ENCODE results near the gene BRSK2.
"Not testable (repeated sequence)": the region's sequence is repeated elsewhere in the genome, so short reads cannot be mapped to it uniquely, and the experiment has no call there.

Gene BRSK2

GRCh38 chr11:1410366-1411291 lies 20.9 kb downstream of the BRSK2 start:
- Histone ChIP-seq H3K36me3 (ENCODE audit: control insufficient read depth, insufficient read depth, low read length) (peaks cover 3% of the 10 kb centered on the region; the same call in 1 of the 2 replicates), H3K27me3 (ENCODE audit: control insufficient read depth, insufficient read depth, low read length) (no peaks in the 10 kb centered on the region), H3K4me3 (ENCODE audit: low read length) (no peak overlapping the region), H3K9me3 (ENCODE audit: control insufficient read depth, insufficient read depth, low read length) (peaks cover 8% of the 10 kb centered on the region), H3K4me1 (ENCODE audit: control insufficient read depth, insufficient read depth, low read length) (no peaks in the 10 kb centered on the region), H3K27ac (ENCODE audit: low read length) (no peak overlapping the region)
- DNase-seq (ENCODE audit: low read depth, low spot score): no peak
- no CpG with 5 or more reads among the region's 35 CpGs for WGBS (ENCODE audit: insufficient coverage, insufficient read length)

- peaks cover 8% of the 10 kb centered on the region for H3K9me3 ChIP-seq (ENCODE audit: control insufficient read depth, insufficient read depth, low read length)
- H3K36me3 ChIP-seq (ENCODE audit: control insufficient read depth, insufficient read depth, low read length): peaks cover 3% of the 10 kb centered on the region; the same call in 1 of the 2 replicates
- DNase-seq (ENCODE audit: low read depth, low spot score): no peak
- no peak overlapping the region for H3K4me3 ChIP-seq (ENCODE audit: low read length)
- H3K4me1 ChIP-seq (ENCODE audit: control insufficient read depth, insufficient read depth, low read length): no peaks in the 10 kb centered on the region
- no peaks in the 10 kb centered on the region for H3K27me3 ChIP-seq (ENCODE audit: control insufficient read depth, insufficient read depth, low read length)
- WGBS (ENCODE audit: insufficient coverage, insufficient read length): no CpG with 5 or more reads among the region's 13 CpGs
- H3K27ac ChIP-seq (ENCODE audit: low read length): no peak overlapping the region
Observed at GRCh38 chr11:1411301-1411700, 21.6 kb downstream of the BRSK2 start.

DNA sequence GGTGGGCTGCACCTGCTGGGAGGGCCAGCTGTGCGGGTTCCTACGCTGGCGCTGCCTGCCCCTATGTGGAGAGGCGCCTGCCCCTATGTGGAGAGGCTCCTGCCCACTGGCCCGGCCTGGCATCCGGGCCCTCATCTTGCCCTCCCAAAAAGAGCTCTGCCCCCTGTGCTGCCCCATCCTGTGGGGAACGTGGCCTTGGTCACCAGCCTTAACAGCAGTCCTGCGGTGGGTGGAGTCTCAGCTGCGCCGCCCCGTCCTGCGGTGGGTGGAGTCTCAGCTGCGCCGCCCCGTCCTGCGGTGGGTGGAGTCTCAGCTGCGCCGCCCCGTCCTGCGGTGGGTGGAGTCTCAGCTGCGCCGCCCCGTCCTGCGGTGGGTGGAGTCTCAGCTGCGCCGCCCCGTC lies 22.0 kb downstream of the BRSK2 start:
- not testable (repeated sequence) for H3K36me3 ChIP-seq (ENCODE audit: control insufficient read depth, insufficient read depth, low read length); H3K4me3 ChIP-seq (ENCODE audit: low read length); H3K4me1 ChIP-seq (ENCODE audit: control insufficient read depth, insufficient read depth, low read length); DNase-seq (ENCODE audit: low read depth, low spot score); H3K27me3 ChIP-seq (ENCODE audit: control insufficient read depth, insufficient read depth, low read length); H3K27ac ChIP-seq (ENCODE audit: low read length); H3K9me3 ChIP-seq (ENCODE audit: control insufficient read depth, insufficient read depth, low read length)
- no CpG with 5 or more reads among the region's 27 CpGs for WGBS (ENCODE audit: insufficient coverage, insufficient read length)

DNA sequence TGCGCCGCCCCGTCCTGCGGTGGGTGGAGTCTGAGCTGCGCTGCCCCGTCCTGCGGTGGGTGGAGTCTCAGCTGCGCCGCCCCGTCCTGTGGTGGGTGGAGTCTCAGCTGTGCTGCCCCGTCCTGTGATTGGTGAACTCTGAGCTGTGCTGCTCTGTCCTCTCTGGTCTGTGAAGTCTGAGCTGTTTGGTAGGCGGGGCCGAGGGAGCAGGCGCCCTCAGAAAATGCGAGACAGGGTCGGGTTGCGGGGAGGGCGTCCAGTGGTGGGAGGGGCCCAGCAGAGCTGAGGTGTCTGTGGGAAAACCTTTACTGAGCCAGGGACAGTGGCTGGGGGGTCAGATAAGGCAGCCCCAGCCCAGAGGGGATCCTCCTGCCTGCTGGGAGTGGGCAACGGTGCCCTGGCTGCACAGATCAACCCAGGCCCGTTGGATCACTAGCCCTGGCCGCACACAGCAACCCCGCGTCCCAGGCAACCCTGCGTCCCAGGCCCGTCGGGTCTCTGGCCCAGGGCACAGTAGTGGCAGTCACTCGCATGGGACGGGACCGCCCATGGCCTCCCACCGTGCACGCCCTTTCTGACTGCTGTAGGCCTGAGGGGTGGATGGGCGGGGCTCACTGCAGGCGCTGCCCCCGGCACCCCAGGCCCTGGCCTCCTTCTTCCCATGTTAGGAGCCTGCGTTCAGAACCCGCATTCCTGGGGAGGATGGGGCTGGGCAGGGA lies 22.8 kb downstream of the BRSK2 start:
- H3K9me3 ChIP-seq (ENCODE audit: control insufficient read depth, insufficient read depth, low read length): peaks cover 13% of the 10 kb centered on the region
- no CpG with 5 or more reads among the region's 36 CpGs for WGBS (ENCODE audit: insufficient coverage, insufficient read length)
- H3K36me3 ChIP-seq (ENCODE audit: control insufficient read depth, insufficient read depth, low read length): peaks cover 3% of the 10 kb centered on the region; the same call in 1 of the 2 replicates
- H3K4me1 ChIP-seq (ENCODE audit: control insufficient read depth, insufficient read depth, low read length): no peaks in the 10 kb centered on the region
- no peak for DNase-seq (ENCODE audit: low read depth, low spot score)
- no peak overlapping the region; the same call in 1 of the 2 replicates for H3K4me3 ChIP-seq (ENCODE audit: low read length)
- H3K27ac ChIP-seq (ENCODE audit: low read length): no peak overlapping the region
- H3K27me3 ChIP-seq (ENCODE audit: control insufficient read depth, insufficient read depth, low read length): no peaks in the 10 kb centered on the region

DNA sequence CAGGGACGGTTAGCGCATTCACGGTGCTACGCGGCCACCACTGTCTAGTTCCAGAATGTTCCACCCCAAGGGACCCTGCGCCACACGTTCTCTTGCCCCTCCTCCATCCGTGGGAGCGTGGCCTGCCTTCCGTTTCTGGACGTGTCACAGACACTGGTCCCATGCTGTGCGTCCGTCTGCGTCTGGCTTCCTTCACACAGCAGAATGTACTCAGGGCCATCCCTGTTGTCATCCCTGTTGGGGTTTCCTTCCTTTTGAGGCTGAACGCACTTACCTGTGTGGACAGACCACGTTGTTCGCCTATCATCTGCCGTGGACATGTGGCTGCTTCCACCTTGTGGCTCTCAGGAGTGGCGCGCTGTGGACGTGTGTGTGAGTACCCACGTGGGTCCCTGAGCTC lies 24.9 kb downstream of the BRSK2 start:
- Histone ChIP-seq H3K36me3 (ENCODE audit: control insufficient read depth, insufficient read depth, low read length) (peaks cover 3% of the 10 kb centered on the region; the same call in 1 of the 2 replicates), H3K4me3 (ENCODE audit: low read length) (no peak overlapping the region), H3K27ac (ENCODE audit: low read length) (no peak overlapping the region), H3K27me3 (ENCODE audit: control insufficient read depth, insufficient read depth, low read length) (no peaks in the 10 kb centered on the region), H3K9me3 (ENCODE audit: control insufficient read depth, insufficient read depth, low read length) (peaks cover 15% of the 10 kb centered on the region), H3K4me1 (ENCODE audit: control insufficient read depth, insufficient read depth, low read length) (no peaks in the 10 kb centered on the region)
- WGBS (ENCODE audit: insufficient coverage, insufficient read length): no CpG with 5 or more reads among the region's 22 CpGs
- DNase-seq (ENCODE audit: low read depth, low spot score): no peak

- WGBS (ENCODE audit: insufficient coverage, insufficient read length): no CpG with 5 or more reads among the region's 7 CpGs
- H3K4me3 ChIP-seq (ENCODE audit: low read length): no peak overlapping the region
- peaks cover 15% of the 10 kb centered on the region for H3K9me3 ChIP-seq (ENCODE audit: control insufficient read depth, insufficient read depth, low read length)
- no peak overlapping the region for H3K27ac ChIP-seq (ENCODE audit: low read length)
- H3K36me3 ChIP-seq (ENCODE audit: control insufficient read depth, insufficient read depth, low read length): peaks cover 3% of the 10 kb centered on the region; the same call in 1 of the 2 replicates
- no peak for DNase-seq (ENCODE audit: low read depth, low spot score)
- no peaks in the 10 kb centered on the region for H3K4me1 ChIP-seq (ENCODE audit: control insufficient read depth, insufficient read depth, low read length)
- no peaks in the 10 kb centered on the region for H3K27me3 ChIP-seq (ENCODE audit: control insufficient read depth, insufficient read depth, low read length)
Observed at GRCh38 chr11:1415631-1416030, 25.9 kb downstream of the BRSK2 start.

DNA sequence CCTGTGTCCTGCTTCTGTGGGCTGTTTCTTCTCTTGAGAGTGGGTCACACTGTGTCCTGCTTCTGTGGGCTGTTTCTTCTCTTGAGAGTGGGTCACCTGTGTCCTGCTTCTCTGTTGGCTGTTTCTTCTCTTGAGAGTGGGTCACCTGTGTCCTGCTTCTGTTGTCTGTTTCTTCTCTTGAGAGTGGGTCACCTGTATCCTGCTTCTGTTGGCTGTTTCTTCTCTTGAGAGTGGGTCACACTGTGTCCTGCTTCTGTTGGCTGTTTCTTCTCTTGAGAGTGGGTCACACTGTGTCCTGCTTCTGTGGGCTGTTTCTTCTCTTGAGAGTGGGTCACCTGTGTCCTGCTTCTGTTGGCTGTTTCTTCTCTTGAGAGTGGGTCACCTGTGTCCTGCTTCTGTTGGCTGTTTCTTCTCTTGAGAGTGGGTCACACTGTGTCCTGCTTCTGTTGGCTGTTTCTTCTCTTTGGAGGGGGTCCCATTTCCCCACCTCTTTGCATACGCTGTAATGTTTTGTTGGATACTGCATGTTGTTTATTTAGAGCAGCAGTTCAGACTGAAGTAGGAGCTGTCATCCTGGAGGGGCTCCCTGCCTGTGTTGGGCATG lies 28.6 kb downstream of the BRSK2 start:
- no CpG with 5 or more reads among the region's 1 CpG for WGBS (ENCODE audit: insufficient coverage, insufficient read length)
- not testable (repeated sequence) for H3K36me3 ChIP-seq (ENCODE audit: control insufficient read depth, insufficient read depth, low read length); DNase-seq (ENCODE audit: low read depth, low spot score); H3K27me3 ChIP-seq (ENCODE audit: control insufficient read depth, insufficient read depth, low read length); H3K27ac ChIP-seq (ENCODE audit: low read length); H3K4me3 ChIP-seq (ENCODE audit: low read length); H3K4me1 ChIP-seq (ENCODE audit: control insufficient read depth, insufficient read depth, low read length)
- peaks cover 15% of the 10 kb centered on the region for H3K9me3 ChIP-seq (ENCODE audit: control insufficient read depth, insufficient read depth, low read length)

DNA sequence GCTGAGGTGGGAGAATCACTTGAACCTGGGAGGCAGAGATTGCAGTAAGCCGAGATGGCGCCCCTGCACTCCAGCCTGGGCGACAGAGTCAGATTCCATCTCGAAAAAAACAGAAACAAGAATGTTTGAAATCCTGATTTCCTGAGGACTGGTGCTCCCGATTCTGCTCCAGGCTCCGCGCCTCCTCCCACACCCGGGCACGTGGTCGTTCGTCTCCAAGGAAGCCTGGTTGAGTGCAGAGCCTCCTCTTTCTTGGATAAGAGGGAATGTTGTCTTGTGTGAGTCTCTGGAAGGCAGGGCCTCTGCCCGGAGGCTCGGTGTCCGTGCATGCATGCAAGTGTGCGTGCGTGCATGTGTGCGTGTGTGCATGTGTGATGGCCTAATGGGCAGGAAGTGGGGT lies 30.1 kb downstream of the BRSK2 start:
- DNase-seq (ENCODE audit: low read depth, low spot score): no peak
- Histone ChIP-seq H3K9me3 (ENCODE audit: control insufficient read depth, insufficient read depth, low read length) (peaks cover 10% of the 10 kb centered on the region), H3K4me3 (ENCODE audit: low read length) (no peak overlapping the region), H3K27ac (ENCODE audit: low read length) (no peak overlapping the region), H3K4me1 (ENCODE audit: control insufficient read depth, insufficient read depth, low read length) (no peaks in the 10 kb centered on the region), H3K27me3 (ENCODE audit: control insufficient read depth, insufficient read depth, low read length) (no peaks in the 10 kb centered on the region), H3K36me3 (ENCODE audit: control insufficient read depth, insufficient read depth, low read length) (no peaks in the 10 kb centered on the region)
- no CpG with 5 or more reads among the region's 17 CpGs for WGBS (ENCODE audit: insufficient coverage, insufficient read length)

- no CpG with 5 or more reads among the region's 11 CpGs for WGBS (ENCODE audit: insufficient coverage, insufficient read length)
- no peaks in the 10 kb centered on the region for H3K27me3 ChIP-seq (ENCODE audit: control insufficient read depth, insufficient read depth, low read length)
- peaks cover 7% of the 10 kb centered on the region for H3K9me3 ChIP-seq (ENCODE audit: control insufficient read depth, insufficient read depth, low read length)
- H3K27ac ChIP-seq (ENCODE audit: low read length): no peak overlapping the region
- H3K36me3 ChIP-seq (ENCODE audit: control insufficient read depth, insufficient read depth, low read length): 0 out of 2 replicates have a peak, but pooled peaks cover 3% of the 10 kb centered on the region
- no peaks in the 10 kb centered on the region for H3K4me1 ChIP-seq (ENCODE audit: control insufficient read depth, insufficient read depth, low read length)
- no peak for DNase-seq (ENCODE audit: low read depth, low spot score)
- no peak overlapping the region for H3K4me3 ChIP-seq (ENCODE audit: low read length)
Observed at GRCh38 chr11:1421291-1421690, 31.6 kb downstream of the BRSK2 start.

DNA sequence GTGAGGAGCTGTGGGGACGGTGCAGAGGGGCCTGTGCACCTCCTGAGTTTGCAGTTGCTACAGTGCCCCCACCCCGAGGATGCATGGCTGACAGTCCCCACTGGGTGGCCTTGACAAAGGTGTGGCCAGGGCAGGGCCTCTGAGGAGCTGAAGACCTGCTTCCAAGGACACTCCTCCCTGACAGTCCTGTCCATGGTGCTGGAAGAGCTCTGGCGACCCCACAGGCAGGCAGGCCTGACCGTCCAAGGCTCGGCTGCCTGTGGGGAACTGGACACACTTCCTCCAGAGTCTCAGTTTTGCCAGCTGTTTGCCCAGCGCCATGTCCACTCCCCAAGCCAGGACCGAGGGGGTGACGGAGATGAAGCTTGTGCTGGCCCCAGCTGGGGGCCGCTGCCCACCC lies 32.7 kb downstream of the BRSK2 start:
- DNase-seq (ENCODE audit: low read depth, low spot score): no peak
- no peaks in the 10 kb centered on the region for H3K27me3 ChIP-seq (ENCODE audit: control insufficient read depth, insufficient read depth, low read length)
- WGBS (ENCODE audit: insufficient coverage, insufficient read length): no CpG with 5 or more reads among the region's 9 CpGs
- no peaks in the 10 kb centered on the region for H3K4me1 ChIP-seq (ENCODE audit: control insufficient read depth, insufficient read depth, low read length)
- H3K9me3 ChIP-seq (ENCODE audit: control insufficient read depth, insufficient read depth, low read length): peaks cover 2% of the 10 kb centered on the region
- peaks cover 3% of the 10 kb centered on the region; the same call in 1 of the 2 replicates for H3K36me3 ChIP-seq (ENCODE audit: control insufficient read depth, insufficient read depth, low read length)
- no peak overlapping the region for H3K4me3 ChIP-seq (ENCODE audit: low read length)
- H3K27ac ChIP-seq (ENCODE audit: low read length): no peak overlapping the region

Measured in iPS DF 6.9 (cell line).